Activated CD8-positive, alpha-beta memory T cell treated with anti-CD3 and anti-CD28 coated beads, Interleukin-2, amount 50 U/mL, for 24 hours (primary cell): ENCODE measurements around the gene ACSF2.
"Not testable (repeated sequence)": the region's sequence is repeated elsewhere in the genome, so short reads cannot be mapped to it uniquely, and the experiment has no call there.

Experiments used
- DNase-seq: peaks from one replicate; pipeline ENCODE4 v3.0.0-alpha.2; 2020; ENCODE audit errors: extremely low read depth

ACSF2 gene

GRCh38 chr17:50407921-50408320 is 18.1 kb upstream of the ACSF2 start:
- DNase-seq, result no peak

GRCh38 chr17:50412188-50412732 is 13.8 kb upstream of the ACSF2 start:
- DNase-seq, result no peak

GRCh38 chr17:50414808-50415207 is 11.2 kb upstream of the ACSF2 start:
- no peak for DNase-seq

- not testable (repeated sequence) for DNase-seq
Measured at GRCh38 chr17:50419577-50419976, 6.4 kb upstream of the ACSF2 start.

GRCh38 chr17:50420419-50421112 is 5.5 kb upstream of the ACSF2 start:
- no peak for DNase-seq

- no peak for DNase-seq
Measured at GRCh38 chr17:50421308-50422051, 4.5 kb upstream of the ACSF2 start.

GRCh38 chr17:50422738-50423137 is 3.3 kb upstream of the ACSF2 start:
- DNase-seq, result no peak

GRCh38 chr17:50423553-50424159 is 2.4 kb upstream of the ACSF2 start:
- DNase-seq, result no peak

GRCh38 chr17:50424246-50424995 is 1.6 kb upstream of the ACSF2 start:
- no peak for DNase-seq

- no peak for DNase-seq
Measured at GRCh38 chr17:50424996-50425681, 879 bp upstream of the ACSF2 start.

GRCh38 chr17:50426472-50426782 is 409 bp downstream of the ACSF2 start:
- DNase-seq, result no peak

GRCh38 chr17:50426814-50427787 is 1.1 kb downstream of the ACSF2 start:
- no peak for DNase-seq

GRCh38 chr17:50428126-50428525 is 2.1 kb downstream of the ACSF2 start:
- not testable (repeated sequence) for DNase-seq

GRCh38 chr17:50428831-50429424 is 2.9 kb downstream of the ACSF2 start:
- DNase-seq, result no peak

- no peak for DNase-seq
Measured at GRCh38 chr17:50429793-50430192, 3.8 kb downstream of the ACSF2 start.

- DNase-seq, result no peak
Measured at GRCh38 chr17:50430821-50431618, 5.0 kb downstream of the ACSF2 start.

GRCh38 chr17:50432125-50432762 is 6.2 kb downstream of the ACSF2 start:
- DNase-seq, result no peak

- DNase-seq, result no peak
Measured at GRCh38 chr17:50437409-50437808, 11.4 kb downstream of the ACSF2 start.

GRCh38 chr17:50439008-50439407 is 13.0 kb downstream of the ACSF2 start:
- DNase-seq, result no peak
